GM23338 (cell line): ENCODE results near the gene OLFML2A. TPM values are rescaled to one million over a fixed set of nuclear protein-coding genes. Genes with fewer than 3 reads are reported as not detected.

ENCODE experiments used
- ATAC-seq: fragments of 200-7000 bp; cut with Tn5 transposase; 3 replicates; pipeline ENCODE4 v1.9.1; 2020
- DNase-seq: peaks from one replicate; pipeline ENCODE4 v3.0.0-alpha.2; 2015; ENCODE audit warnings: low spot score
- H2AFZ ChIP-seq: fragments of 200-600 bp; sonication (generic); 2 replicates; pipeline ENCODE4 v1.8.0; 2016; ENCODE audit warnings: antibody characterized with exemption, mild to moderate bottlenecking, moderate library complexity
- H3F3A ChIP-seq: fragments of 200-600 bp; sonication (generic); replicated peaks from 2 replicates; pipeline ENCODE4 v1.8.0; 2017; ENCODE audit warnings: antibody characterized with exemption, mixed run types, low read depth
- H3K27ac ChIP-seq: fragments of 200-600 bp; sonication (generic); 2 replicates; pipeline ENCODE4 v1.6.1; 2016; ENCODE audit warnings: low read depth
- H3K27me3 ChIP-seq: fragments of 200-600 bp; sonication (generic); 2 replicates; pipeline ENCODE4 v1.8.0; 2016; ENCODE audit warnings: mild to moderate bottlenecking, mixed run types, moderate library complexity; ENCODE audit not compliant: insufficient read depth
- H3K36me3 ChIP-seq: fragments of 200-600 bp; sonication (generic); 2 replicates; pipeline ENCODE4 v1.8.0; 2016; ENCODE audit warnings: mild to moderate bottlenecking; ENCODE audit not compliant: insufficient read depth
- H3K4me1 ChIP-seq: fragments of 200-600 bp; sonication (generic); 2 replicates; pipeline ENCODE4 v1.8.0; 2016; ENCODE audit warnings: mild to moderate bottlenecking, moderate library complexity; ENCODE audit not compliant: insufficient read depth
- H3K4me2 ChIP-seq: fragments of 200-600 bp; sonication (generic); 2 replicates; pipeline ENCODE4 v1.7.1; 2017; ENCODE audit warnings: mixed run types
- H3K4me3 ChIP-seq: fragments of 200-600 bp; sonication (generic); 2 replicates; pipeline ENCODE4 v1.6.1; 2016; ENCODE audit warnings: mixed run types
- H3K79me2 ChIP-seq: fragments of 200-600 bp; sonication (generic); replicated peaks from 2 replicates; pipeline ENCODE4 v1.8.0; 2017; ENCODE audit warnings: mild to moderate bottlenecking; ENCODE audit not compliant: insufficient read depth
- H3K9me2 ChIP-seq: fragments of 200-600 bp; sonication (generic); 2 replicates; pipeline ENCODE4 v1.8.0; 2017; ENCODE audit not compliant: insufficient read depth
- H4K20me1 ChIP-seq: fragments of 200-600 bp; sonication (generic); replicated peaks from 2 replicates; pipeline ENCODE4 v1.8.0; 2017; ENCODE audit warnings: mild to moderate bottlenecking; ENCODE audit not compliant: insufficient read depth
- H3K27ac Mint-ChIP-seq: 2 replicates; pipeline ENCODE4 v1.8.0; 2020; ENCODE audit warnings: inconsistent platforms, mild to moderate bottlenecking, moderate library complexity, mixed read lengths
- H3K27me3 Mint-ChIP-seq: 3 replicates; pipeline ENCODE4 v1.8.0; 2022; ENCODE audit warnings: low read depth, mild to moderate bottlenecking, moderate library complexity, mixed read lengths, inconsistent platforms; ENCODE audit not compliant: insufficient read depth, poor library complexity
- H3K36me3 Mint-ChIP-seq: 3 replicates; pipeline ENCODE4 v1.8.0; 2021; ENCODE audit warnings: low read depth, mild to moderate bottlenecking, inconsistent platforms, moderate library complexity, mixed read lengths
- H3K4me1 Mint-ChIP-seq: 3 replicates; pipeline ENCODE4 v1.8.0; 2020; ENCODE audit warnings: mild to moderate bottlenecking, inconsistent platforms, mixed read lengths
- H3K4me3 Mint-ChIP-seq: 3 replicates; pipeline ENCODE4 v1.8.0; 2021; ENCODE audit warnings: moderate library complexity, mild to moderate bottlenecking, inconsistent platforms, mixed read lengths
- H3K9me3 Mint-ChIP-seq: 3 replicates; pipeline ENCODE4 v1.8.0; 2020; ENCODE audit warnings: moderate library complexity, mild to moderate bottlenecking, inconsistent platforms, mixed read lengths
- CTCF ChIP-seq, 2 experiments: fragments of 200-600 bp in 1 of 2; sonication (generic) in 1 of 2; conservative IDR thresholded peaks; 2 replicates each; pipeline versions ENCODE4 v1.5.1 to v1.6.1; 2016 to 2017; ENCODE audit warnings: antibody characterized with exemption in 2 of 2, low read depth in 2 of 2, mild to moderate bottlenecking in 2 of 2, moderate library complexity in 1 of 2
- ETS1 ChIP-seq: IDR thresholded peaks from 2 replicates; pipeline ENCODE4 v1.6.1; 2016; ENCODE audit warnings: antibody characterized with exemption
- EZH2 ChIP-seq: fragments of 200-600 bp; sonication (generic); IDR thresholded peaks from one replicate; pipeline ENCODE4 v1.8.0; 2017; ENCODE audit warnings: antibody characterized with exemption, mild to moderate bottlenecking, low read depth; ENCODE audit not compliant: unreplicated experiment
- JUNB ChIP-seq: IDR thresholded peaks from one replicate; pipeline ENCODE4 v1.6.1; 2016; ENCODE audit warnings: antibody characterized with exemption; ENCODE audit not compliant: unreplicated experiment
- REST ChIP-seq: IDR thresholded peaks from one replicate; pipeline ENCODE4 v1.6.1; 2018; ENCODE audit warnings: antibody characterized with exemption; ENCODE audit not compliant: unreplicated experiment
- STAT1 ChIP-seq: IDR thresholded peaks from one replicate; pipeline ENCODE4 v1.6.1; 2016; ENCODE audit warnings: antibody characterized with exemption; ENCODE audit not compliant: unreplicated experiment
- ZNF114 ChIP-seq: fragments of 250-450 bp; sonication (Bioruptor Pico); IDR thresholded peaks from 2 replicates; pipeline ENCODE4 v1.5.0; 2020; ENCODE audit warnings: mild to moderate bottlenecking, moderate library complexity
- polyA plus RNA-seq: library from polyadenylated mRNA; unstranded; fragments of >200 nt; fragmentation: Nextera tagmentation; extraction: Ambion mirVana; gene quantifications from 2 replicates; pipeline ENCODE4 v1.2.1, GENCODE V29; 2016
- total RNA-seq: library from RNA; depleted of rRNA; stranded (reverse); fragments of >200 nt; shearing (Covaris generic); gene quantifications from 2 replicates; pipeline ENCODE4 v1.2.3, GENCODE V29; 2014

OLFML2A gene
- total and polyA plus RNA-seq, 2 experiments from 2014 or later, result 1.1 to 6.7 TPM

- TF ChIP-seq ETS1 (no peak), EZH2 (no peak), ZNF114 (no peak), CTCF (conservative IDR thresholded peaks at IDR 0.05; ENCODE audit: low read depth in 2 of 2) (no peak), JUNB (no peak), REST (no peak)
Observed at GRCh38 chr9:124752967-124753366, 24.0 kb upstream of the OLFML2A start (continued).

- no peaks in the 10 kb centered on the region for H3K36me3 Mint-ChIP-seq
- peak overlapping the region; percentile 3; the same call in 2 of the 3 replicates for H3K4me3 Mint-ChIP-seq
Observed at GRCh38 chr9:124754289-124754688, 22.6 kb upstream of the OLFML2A start.

More at GRCh38 chr9:124754289-124754688, 22.6 kb upstream of the OLFML2A start:
- Mint-ChIP-seq H3K9me3 (no peaks in the 10 kb centered on the region), H3K27ac (peak overlapping the region; percentile 25; the same call in 1 of the 2 replicates), H3K4me1 (peaks cover 79% of the 10 kb centered on the region), H3K27me3 (peaks cover 2% of the 10 kb centered on the region)
- H3K36me3 ChIP-seq, result no peaks in the 10 kb centered on the region
- H3K4me2 ChIP-seq, result 0 out of 2 replicates have a peak overlapping the region, but pooled peaks have one; percentile 22
- H3F3A ChIP-seq, result no peaks in the 10 kb centered on the region
- no peaks in the 10 kb centered on the region for H3K27me3 ChIP-seq
- ATAC-seq (peak; percentile 26; the same call in 2 of the 3 replicates), DNase-seq (no peak)
- H4K20me1 ChIP-seq, result no peaks in the 10 kb centered on the region
- no peak overlapping the region for H3K4me3 ChIP-seq
- no peaks in the 10 kb centered on the region for H3K9me2 ChIP-seq
- peaks cover 49% of the 10 kb centered on the region for H3K4me1 ChIP-seq
- no peak overlapping the region for H2AFZ ChIP-seq
- no peak overlapping the region for H3K27ac ChIP-seq
- peaks cover 77% of the 10 kb centered on the region for H3K79me2 ChIP-seq
- TF ChIP-seq CTCF (conservative IDR thresholded peaks at IDR 0.05; ENCODE audit: low read depth in 2 of 2) (peak; percentile 62 to 70), STAT1 (no peak)
